A204.1 (cell line): ENCODE measurements around the gene HOXC11.

Experiments
- FAIRE-seq: peaks from 2 replicates; lab custom pipeline; 2012; peaks lifted over from hg19 to GRCh38; lab: Jason Lieb, UNC

Gene HOXC11

GRCh38 chr12:53972722-53973235 lies at the start of gene HOXC11:
TSS of gene HOXC11 (plus strand) at chr12:53973126. CDS start at chr12:53973242, 116 bp downstream.
- no peak for FAIRE-seq

DNA sequence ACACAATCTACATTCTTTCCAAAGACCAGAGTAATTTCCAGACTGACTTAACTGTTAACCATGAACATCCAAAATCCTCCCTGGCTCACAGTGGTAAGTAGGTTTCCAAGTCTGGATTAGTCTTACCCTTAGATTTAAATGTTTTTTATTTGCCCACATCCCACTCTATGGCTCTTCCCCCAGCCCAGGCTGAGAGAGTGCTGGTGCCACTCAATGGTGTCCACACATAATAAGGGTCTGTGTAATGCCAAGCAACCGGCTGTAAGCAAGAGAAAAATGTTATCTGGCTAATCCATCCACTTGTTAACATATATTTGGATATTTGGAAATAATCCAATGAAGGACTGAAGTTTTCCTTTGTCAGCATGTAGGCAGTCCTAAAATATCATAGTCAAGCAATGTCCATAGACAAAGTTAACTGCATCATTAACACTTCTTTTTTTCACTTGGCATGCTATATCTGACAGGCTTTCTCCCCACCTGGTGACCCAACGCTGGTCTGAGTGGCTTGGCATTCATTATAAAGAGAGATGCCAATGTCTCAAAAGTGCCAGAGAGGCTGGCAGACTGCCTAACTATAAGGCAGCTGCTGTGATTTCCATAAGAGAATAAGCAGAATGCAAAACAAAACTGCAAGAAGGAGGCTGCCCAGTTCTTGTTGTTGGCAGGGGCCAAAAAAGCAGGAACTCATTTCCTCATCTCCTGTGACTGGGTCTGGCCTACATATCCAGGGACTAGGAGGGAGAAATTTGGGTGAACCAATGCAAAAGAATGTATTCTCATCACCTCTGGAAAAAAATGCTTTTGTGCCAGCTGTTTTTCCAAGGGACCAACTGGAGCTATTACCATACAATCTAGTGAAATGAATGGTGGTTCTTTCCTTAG lies 48.2 kb upstream of the HOXC11 start:
- no peak for FAIRE-seq

DNA sequence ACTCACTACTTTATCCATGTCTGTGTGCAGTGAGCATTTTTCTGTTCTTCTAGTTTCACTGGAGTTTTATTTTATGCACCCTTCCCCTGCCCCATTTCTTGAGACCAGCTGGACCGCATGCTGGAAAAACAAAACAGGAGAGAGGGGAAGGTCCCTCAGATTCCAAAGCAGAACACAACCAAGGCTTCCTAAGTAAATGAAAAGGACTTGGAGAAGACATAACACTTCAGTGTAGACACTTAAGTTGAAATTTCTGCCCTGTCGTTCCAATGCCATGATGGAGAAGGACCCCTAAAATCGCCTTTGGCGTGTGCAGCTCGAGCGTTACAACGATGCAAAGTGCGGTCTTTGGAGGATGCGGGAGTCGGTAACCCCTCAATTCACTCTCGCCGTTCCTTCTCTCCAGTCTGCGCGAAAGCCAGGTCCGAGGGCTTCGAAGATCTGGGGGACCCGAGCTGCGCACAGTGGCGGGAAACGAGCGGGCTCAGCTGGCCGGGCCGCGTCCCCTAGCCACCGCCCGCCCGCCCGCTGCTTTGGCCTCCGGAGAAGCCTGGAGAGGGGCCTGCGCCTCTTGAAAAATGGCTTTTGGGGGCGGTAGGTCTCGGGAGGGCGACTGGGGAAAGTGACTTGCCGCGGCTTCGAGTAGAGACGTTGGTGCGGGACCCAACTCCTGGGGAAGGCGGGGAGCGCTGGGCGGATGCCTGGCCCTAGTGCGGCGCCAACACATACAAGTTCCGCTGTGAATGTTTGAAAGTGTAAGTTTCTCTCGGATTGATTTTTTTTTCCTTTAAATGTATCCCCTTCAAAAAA lies 45.5 kb upstream of the HOXC11 start:
- no peak for FAIRE-seq

DNA sequence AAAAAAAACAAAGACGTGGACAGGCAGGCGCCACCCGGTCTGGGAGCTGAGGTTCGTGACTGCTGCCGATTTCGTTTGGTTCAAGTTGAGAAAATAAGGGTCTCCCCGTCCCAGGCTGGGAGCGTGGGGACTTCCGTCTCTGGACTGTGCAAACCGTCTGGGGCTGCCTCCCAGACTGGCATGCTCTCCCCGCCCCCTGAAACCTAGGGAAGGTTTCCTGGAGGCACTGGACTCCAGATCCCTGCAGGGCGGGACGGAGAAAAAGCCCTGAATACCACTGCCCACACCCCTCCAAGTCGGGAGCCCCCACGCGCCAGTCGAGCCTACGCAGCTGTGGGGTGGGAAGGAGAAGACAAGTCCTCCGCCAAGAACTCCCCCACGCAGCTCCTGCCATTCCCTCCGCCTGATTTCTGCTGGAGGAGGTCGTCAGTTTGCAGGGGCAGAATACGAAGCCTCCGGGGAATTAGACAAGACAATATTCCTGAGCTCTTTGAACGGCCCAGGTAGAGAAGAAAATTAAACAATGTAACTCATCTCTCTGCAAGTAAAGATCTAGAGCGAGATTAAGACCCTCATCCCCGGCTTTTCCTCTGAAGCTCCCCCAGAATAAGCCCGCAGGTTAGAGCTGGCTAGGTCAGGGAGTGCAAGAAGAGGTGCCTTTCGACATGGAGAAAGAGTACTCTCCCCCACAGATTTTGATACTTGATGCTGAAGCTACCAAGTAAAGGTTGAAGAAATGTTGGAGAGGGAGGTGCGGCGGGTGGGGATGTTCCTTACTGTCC lies 44.7 kb upstream of the HOXC11 start:
- FAIRE-seq: no peak

- no peak for FAIRE-seq
Observed at GRCh38 chr12:53929527-53929926, 43.4 kb upstream of the HOXC11 start.

- FAIRE-seq: no peak
Observed at GRCh38 chr12:53930591-53931255, 42.2 kb upstream of the HOXC11 start.

- FAIRE-seq: no peak
Observed at GRCh38 chr12:53931844-53932581, 40.9 kb upstream of the HOXC11 start.

DNA sequence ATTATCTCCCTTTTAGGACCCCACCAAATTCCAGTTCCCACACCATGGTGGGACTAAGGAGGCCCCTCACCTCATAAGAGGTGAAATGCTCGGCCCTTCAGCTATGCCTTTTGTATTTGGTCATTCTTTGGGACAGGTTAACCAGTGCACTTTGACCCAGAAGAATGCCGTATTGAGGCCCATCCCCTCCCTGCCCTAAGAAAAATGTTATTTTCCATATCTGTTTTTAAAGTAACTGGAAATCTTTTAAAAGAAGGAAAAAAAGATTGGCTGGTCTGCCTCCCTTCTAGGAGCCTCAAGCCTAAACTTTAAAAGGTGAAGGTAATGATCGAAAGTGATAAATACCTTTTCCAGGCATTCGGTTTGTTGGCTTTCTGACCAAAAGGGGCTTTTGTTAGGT lies 40.0 kb upstream of the HOXC11 start:
- no peak for FAIRE-seq

- FAIRE-seq: no peak
Observed at GRCh38 chr12:53935383-53936341, 37.3 kb upstream of the HOXC11 start.

DNA sequence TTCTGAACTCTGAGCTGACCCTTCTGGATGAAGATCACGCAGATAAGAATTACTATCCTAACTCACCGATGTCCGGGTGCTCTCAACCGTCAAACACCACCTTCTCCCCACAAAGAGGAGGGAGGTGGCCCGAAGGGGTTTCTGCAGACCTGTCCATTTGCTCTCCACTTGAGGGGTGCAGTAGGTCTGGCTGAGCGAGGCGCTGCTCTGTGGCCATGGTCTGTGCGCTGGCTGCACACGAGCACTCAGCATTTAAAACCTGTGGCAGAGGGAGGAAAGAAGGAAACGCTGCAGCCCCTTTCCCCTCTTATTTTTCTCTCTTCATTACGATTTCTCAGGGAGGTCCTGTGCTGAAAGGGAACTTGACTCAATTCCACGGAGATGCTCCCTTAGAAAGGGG lies 35.8 kb upstream of the HOXC11 start:
- no peak for FAIRE-seq

- no peak for FAIRE-seq
Observed at GRCh38 chr12:53937596-53938325, 35.2 kb upstream of the HOXC11 start.

GRCh38 chr12:53938326-53939140 lies 34.4 kb upstream of the HOXC11 start, which contains the start of gene HOXC13:
TSS of gene HOXC13 (plus strand) at chr12:53938831. CDS start at chr12:53938907, 76 bp downstream.
- FAIRE-seq: no peak

- no peak for FAIRE-seq
Observed at GRCh38 chr12:53939141-53940108, 33.5 kb upstream of the HOXC11 start.

- no peak for FAIRE-seq
Observed at GRCh38 chr12:53940443-53941014, 32.4 kb upstream of the HOXC11 start.

- no peak for FAIRE-seq
Observed at GRCh38 chr12:53941187-53941586, 31.7 kb upstream of the HOXC11 start.

GRCh38 chr12:53941750-53942149 lies 31.2 kb upstream of the HOXC11 start:
- no peak for FAIRE-seq
